HCT116 (cell line): ENCODE data around the gene WNK2. TPM values are rescaled to one million over a fixed set of nuclear protein-coding genes. Genes with fewer than 3 reads are reported as not detected.

Experiments
- ATAC-seq: fragments of 200-7000 bp; cut with Tn5 transposase; 2 replicates; pipeline ENCODE4 v1.9.1; 2020; ENCODE audit warnings: mild to moderate bottlenecking, moderate library complexity
- BruUV-seq: library from RNA; stranded (reverse); fragments of 400-500 nt; replicated peaks from 2 replicates; lab custom pipeline; 2021; lab: Mats Ljungman, UMichigan
- CTCF ChIA-PET: fragments of 300-600 bp; sonication (Branson Sonifier 250); formaldehyde crosslinking; loops from one replicate; lab custom pipeline; 2021; ENCODE audit warnings: antibody characterized with exemption; lab: Charles Lee
- POLR2A ChIA-PET: fragments of 300-600, 350-600 bp; sonication (Branson Sonifier 250); formaldehyde crosslinking; loops from one replicate; lab custom pipeline; 2021; ENCODE audit warnings: antibody characterized with exemption; lab: Charles Lee
- RAD21 ChIA-PET, 2 experiments: fragments of 300-600 bp; sonication (Branson Sonifier 250); formaldehyde crosslinking; loops; one replicate each; lab custom pipeline; 2023; ENCODE audit warnings: low total read pairs in 2 of 2; ENCODE audit not compliant: uncharacterized antibody in 2 of 2, unreplicated experiment in 2 of 2, low non-redundant PET in 1 of 2; lab: Charles Lee
- DNase-seq: peaks from one replicate; pipeline ENCODE4 v3.0.0-alpha.2; 2010; ENCODE audit warnings: low read depth, low spot score
- H2AFZ ChIP-seq: fragments of 200-600 bp; shearing (Covaris generic), sonication (generic); 2 replicates; pipeline ENCODE4 v1.6.1; 2017; ENCODE audit warnings: low read depth, mixed run types, mixed read lengths, antibody characterized with exemption, low read length; ENCODE audit not compliant: poor library complexity, severe bottlenecking
- H3K27ac ChIP-seq: 2 replicates; pipeline ENCODE4 v1.5.1; 2012; ENCODE audit warnings: low read depth, low read length
- H3K27me3 ChIP-seq: fragments of 200-600 bp; sonication (generic); 2 replicates; pipeline ENCODE4 v1.6.1; 2016; ENCODE audit warnings: mixed run types, low read length, mixed read lengths; ENCODE audit not compliant: insufficient read depth
- H3K36me3 ChIP-seq, 2 experiments: fragments of 200-500 bp in 1 of 2; fragments of 200-600 bp in 1 of 2; sonication (Bioruptor generic) in 1 of 2; sonication (generic) in 1 of 2; 2 replicates each; pipeline versions ENCODE4 v1.5.1 to v1.6.1; 2014 to 2016; ENCODE audit warnings: low read length in 2 of 2, inconsistent platforms in 1 of 2, mixed read lengths in 1 of 2, mixed run types in 1 of 2; ENCODE audit not compliant: insufficient read depth in 2 of 2, control insufficient read depth in 1 of 2
- H3K4me1 ChIP-seq, 2 experiments: fragments of 200-600 bp in 1 of 2; sonication (generic) in 1 of 2; 2 replicates each; pipeline versions ENCODE4 v1.5.1 to v1.6.1; 2012 to 2017; ENCODE audit warnings: low read length in 2 of 2, inconsistent platforms in 1 of 2, mild to moderate bottlenecking in 1 of 2, mixed read lengths in 1 of 2, mixed run types in 1 of 2, moderate library complexity in 1 of 2; ENCODE audit not compliant: insufficient read depth in 2 of 2, control insufficient read depth in 1 of 2
- H3K4me2 ChIP-seq: fragments of 200-600 bp; sonication (generic); 2 replicates; pipeline ENCODE4 v1.6.1; 2017; ENCODE audit warnings: mixed run types, low read length, mixed read lengths
- H3K4me3 ChIP-seq, 2 experiments: fragments of 200-600 bp in 1 of 2; sonication (generic) in 1 of 2; replicated peaks in 1 of 2; 2 replicates each; pipeline ENCODE4 v1.5.1; 2011 to 2016; ENCODE audit warnings: low read length in 2 of 2, control low read depth in 1 of 2, low read depth in 1 of 2, mild to moderate bottlenecking in 1 of 2, mixed read lengths in 1 of 2, mixed run types in 1 of 2
- H3K79me2 ChIP-seq: fragments of 200-600 bp; sonication (generic); 2 replicates; pipeline ENCODE4 v1.6.1; 2017; ENCODE audit warnings: mild to moderate bottlenecking, mixed run types, low read length, moderate library complexity, mixed read lengths; ENCODE audit not compliant: insufficient read depth
- H3K9ac ChIP-seq: fragments of 200-600 bp; sonication (generic); 2 replicates; pipeline ENCODE4 v1.6.1; 2016; ENCODE audit warnings: low read length, mixed read lengths
- H3K9me2 ChIP-seq: fragments of 200-600 bp; sonication (generic), shearing (Covaris generic); 2 replicates; pipeline ENCODE4 v1.6.1; 2017; ENCODE audit warnings: mixed run types, mild to moderate bottlenecking, moderate library complexity; ENCODE audit not compliant: insufficient read depth
- H3K9me3 ChIP-seq, 2 experiments: fragments of 200-500 bp in 1 of 2; fragments of 200-600 bp in 1 of 2; sonication (Bioruptor generic) in 1 of 2; sonication (generic) in 1 of 2; 2 replicates each; pipeline ENCODE4 v1.6.1; 2014 to 2017; ENCODE audit warnings: low read length in 2 of 2, mixed read lengths in 2 of 2, inconsistent platforms in 1 of 2, low read depth in 1 of 2, mild to moderate bottlenecking in 1 of 2, mixed run types in 1 of 2, moderate library complexity in 1 of 2; ENCODE audit not compliant: control insufficient read depth in 1 of 2, insufficient read depth in 1 of 2
- H4K20me1 ChIP-seq: fragments of 200-600 bp; sonication (generic), shearing (Covaris generic); 2 replicates; pipeline ENCODE4 v1.6.1; 2017; ENCODE audit warnings: mixed run types, mild to moderate bottlenecking, moderate library complexity; ENCODE audit not compliant: insufficient read depth
- CBX3 ChIP-seq: IDR thresholded peaks from 2 replicates; pipeline ENCODE4 v1.6.1; 2012; ENCODE audit warnings: low read depth
- CTCF ChIP-seq, 3 experiments: fragments of 200-600 bp in 1 of 3; sonication (generic) in 1 of 3; IDR thresholded peaks in 2 of 3; conservative IDR thresholded peaks in 1 of 3; 2 replicates each; pipeline ENCODE4 v1.5.1; 2012 to 2017; ENCODE audit warnings: low read depth in 2 of 3, low read length in 2 of 3, antibody characterized with exemption in 1 of 3, borderline replicate concordance in 1 of 3, control low read depth in 1 of 3, mild to moderate bottlenecking in 1 of 3, mixed read lengths in 1 of 3, mixed run types in 1 of 3, moderate library complexity in 1 of 3; ENCODE audit not compliant: insufficient read depth in 1 of 3
- EGR1 ChIP-seq: IDR thresholded peaks from 2 replicates; pipeline ENCODE4 v1.6.1; 2012; ENCODE audit warnings: low read depth
- ELF1 ChIP-seq: IDR thresholded peaks from 2 replicates; pipeline ENCODE4 v1.6.1; 2012; ENCODE audit warnings: low read depth, borderline replicate concordance
- FOSL1 ChIP-seq: IDR thresholded peaks from 2 replicates; pipeline ENCODE4 v1.6.1; 2012; ENCODE audit warnings: low read depth
- MAX ChIP-seq: IDR thresholded peaks from 2 replicates; pipeline ENCODE4 v1.6.1; 2012
- POLR2A ChIP-seq: IDR thresholded peaks from 2 replicates; pipeline ENCODE4 v1.7.0; 2011; ENCODE audit warnings: borderline replicate concordance; ENCODE audit not compliant: insufficient read depth, insufficient read length; ENCODE audit errors: extremely low read depth
- POLR2AphosphoS5 ChIP-seq: IDR thresholded peaks from 2 replicates; pipeline ENCODE4 v1.6.1; 2011; ENCODE audit warnings: mild to moderate bottlenecking, low read depth, low read length, moderate library complexity
- RAD21 ChIP-seq: IDR thresholded peaks from 2 replicates; pipeline ENCODE4 v1.6.1; 2012; ENCODE audit warnings: low read depth, mild to moderate bottlenecking
- REST ChIP-seq: IDR thresholded peaks from 2 replicates; pipeline ENCODE4 v1.6.1; 2012; ENCODE audit warnings: low read depth
- SIN3A ChIP-seq: IDR thresholded peaks from 2 replicates; pipeline ENCODE4 v1.6.1; 2012; ENCODE audit warnings: low read depth
- SP1 ChIP-seq: IDR thresholded peaks from 2 replicates; pipeline ENCODE4 v1.6.1; 2012; ENCODE audit warnings: low read depth
- SRF ChIP-seq: IDR thresholded peaks from 2 replicates; pipeline ENCODE4 v1.6.1; 2012; ENCODE audit warnings: low read depth
- YY1 ChIP-seq: IDR thresholded peaks from 2 replicates; pipeline ENCODE4 v1.6.1; 2011; ENCODE audit warnings: low read length, low read depth, moderate library complexity, mild to moderate bottlenecking; ENCODE audit not compliant: insufficient replicate concordance; ENCODE audit errors: extremely low read depth
- ZBTB33 ChIP-seq: IDR thresholded peaks from 2 replicates; pipeline ENCODE4 v1.6.1; 2011; ENCODE audit warnings: mild to moderate bottlenecking, low read length, moderate library complexity; ENCODE audit not compliant: insufficient replicate concordance; ENCODE audit errors: extremely low read depth
- intact Hi-C: fragments of 100-400 bp; cut with micrococcal nuclease; formaldehyde crosslinking; loops from 2 replicates; pipeline ENCODE4 v1.10.0; 2022
- total RNA-seq: library from RNA; stranded (reverse); gene quantifications from one replicate; pipeline ENCODE4 v1.2.1, GENCODE V29; 2021; ENCODE audit not compliant: unreplicated experiment

WNK2 gene
- total RNA-seq, 1 experiment from 2014 or later = 24.4 TPM

GRCh38 chr9:93309889-93310425, 126.0 kb downstream of the WNK2 start:
- Histone ChIP-seq H3K9ac (no peak overlapping the region), H3K27me3 (no peaks in the 10 kb centered on the region)
- TF ChIP-seq CTCF (IDR thresholded peaks at IDR 0.05 in 2 of 3, conservative IDR thresholded peaks at IDR 0.05 in 1 of 3; ENCODE audit: borderline replicate concordance in 1 of 3, insufficient read depth in 1 of 3, low read depth in 2 of 3, low read length in 2 of 3) (no peak), SP1 (no peak), ELF1 (no peak), REST (no peak), ZBTB33 (no peak), RAD21 (no peak), SRF (no peak), POLR2AphosphoS5 (no peak), EGR1 (no peak), YY1 (no peak), CBX3 (no peak), SIN3A (no peak), POLR2A (no peak), MAX (no peak), FOSL1 (no peak)
- TF ChIP-seq, all 23 proteins: peak for 0
- RAD21 ChIA-PET = no interaction called here
- H3K9me3 ChIP-seq = no peaks in the 10 kb centered on the region
- H3K79me2 ChIP-seq = no peaks in the 10 kb centered on the region
- no peaks in the 10 kb centered on the region for H3K9me2 ChIP-seq
- H3K4me2 ChIP-seq = no peak overlapping the region
- H3K27ac ChIP-seq = no peak overlapping the region
- no peak overlapping the region for H2AFZ ChIP-seq
- no peak for DNase-seq
- H4K20me1 ChIP-seq = no peaks in the 10 kb centered on the region
- H3K4me1 ChIP-seq = peaks cover 7 to 10% of the 10 kb centered on the region in 2 experiments
- intact Hi-C loops = loop anchor here (10.0 kb wide), 1 partner anchor 255 kb away; no protein-coding TSS in a partner anchor
- POLR2A ChIA-PET = no interaction called here
- H3K36me3 ChIP-seq = no peaks in the 10 kb centered on the region
- BruUV-seq = no TSS peak
- CTCF ChIA-PET = no interaction called here
- no peak overlapping the region for H3K4me3 ChIP-seq
- ATAC-seq = no peak
